ENCODE measurements around the gene ROR2. TPM values are rescaled to one million over a fixed set of nuclear protein-coding genes. Genes with fewer than 3 reads are reported as not detected.

ROR2 gene
- total and polyA plus RNA-seq, 2 donors (not counting 3 experiments of a cell fraction or from before 2014, with no cell fraction given) = not detected

DNA sequence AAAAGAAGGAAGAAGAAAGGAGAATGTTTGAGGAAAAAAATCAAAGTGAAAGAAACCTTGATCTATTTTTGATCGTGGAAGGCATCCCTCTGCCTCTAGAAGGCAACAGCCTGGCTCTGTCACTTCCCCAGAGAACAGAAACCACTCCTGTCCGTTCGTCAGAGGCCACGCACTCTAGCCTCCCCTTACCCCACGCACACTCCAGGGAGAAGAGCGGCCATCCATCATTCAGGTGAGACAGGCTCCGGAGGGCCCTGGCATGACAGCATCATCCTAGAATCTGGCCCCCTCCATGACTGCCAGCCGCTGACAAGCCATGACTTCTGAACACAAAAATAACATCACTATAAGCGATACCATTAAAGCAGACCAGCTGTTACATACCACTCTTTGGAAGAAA, 135.8 kb downstream of the ROR2 start:
- dilution Hi-C loops (cut with MboI; ENCODE audit: extremely low pct_ligation_motif_present, low sequenced_read_pairs) (no loop called here), intact Hi-C loops (cut with micrococcal nuclease) (no loop called here)
- H3K27me3 ChIP-seq (ENCODE audit: control insufficient read depth in 2 of 2, insufficient read depth in 2 of 2, low read length in 2 of 2) = no peaks in the 10 kb centered on the region
- H3K9ac ChIP-seq (replicated peaks; ENCODE audit: extremely low read depth, insufficient read depth, low read length) = no peak overlapping the region
- H2AFZ ChIP-seq (ENCODE audit: low read depth, low read length) = no peak overlapping the region
- H3K9me3 ChIP-seq (replicated peaks; ENCODE audit: control insufficient read depth, insufficient read depth, low read length) = no peaks in the 10 kb centered on the region
- DNase-seq (ENCODE audit: low read depth, low spot score) = no peak
- no peaks in the 10 kb centered on the region for H3K4me1 ChIP-seq (ENCODE audit: control insufficient read depth, extremely low read depth, insufficient read depth, low read length)
- TF ChIP-seq MYC (IDR thresholded peaks at IDR 0.05; ENCODE audit: low read depth, low read length) (no peak), POLR2AphosphoS5 (IDR thresholded peaks at IDR 0.05; ENCODE audit: insufficient read depth, low read depth, low read length) (no peak)
- POLR2A ChIA-PET = no interaction called here
- H4K20me1 ChIP-seq (replicated peaks; ENCODE audit: control insufficient read depth, extremely low read depth, insufficient read depth, low read length) = no peaks in the 10 kb centered on the region
- FAIRE-seq = no peak
- H3K4me3 ChIP-seq (replicated peaks in 1 of 3; ENCODE audit: insufficient read depth in 1 of 3, low read depth in 1 of 3, low read length in 3 of 3) = no peak overlapping the region
- no peak overlapping the region for H3K27ac ChIP-seq (ENCODE audit: insufficient read depth, low read depth, low read length)
- CTCF ChIA-PET = no interaction called here
- no peaks in the 10 kb centered on the region for H3K9me1 ChIP-seq (replicated peaks; ENCODE audit: control insufficient read depth, extremely low read depth, insufficient read depth, low read length)
- no peaks in the 10 kb centered on the region for H3K79me2 ChIP-seq (ENCODE audit: control insufficient read depth, insufficient read depth, low read length)
- H3K36me3 ChIP-seq (ENCODE audit: control insufficient read depth in 2 of 2, extremely low read depth in 1 of 2, insufficient read depth in 2 of 2, low read length in 2 of 2) = no peaks in the 10 kb centered on the region
- H3K4me2 ChIP-seq (ENCODE audit: insufficient read depth, low read length) = no peak overlapping the region
- no TSS peak for BruUV-seq (replicated peaks)

DNA sequence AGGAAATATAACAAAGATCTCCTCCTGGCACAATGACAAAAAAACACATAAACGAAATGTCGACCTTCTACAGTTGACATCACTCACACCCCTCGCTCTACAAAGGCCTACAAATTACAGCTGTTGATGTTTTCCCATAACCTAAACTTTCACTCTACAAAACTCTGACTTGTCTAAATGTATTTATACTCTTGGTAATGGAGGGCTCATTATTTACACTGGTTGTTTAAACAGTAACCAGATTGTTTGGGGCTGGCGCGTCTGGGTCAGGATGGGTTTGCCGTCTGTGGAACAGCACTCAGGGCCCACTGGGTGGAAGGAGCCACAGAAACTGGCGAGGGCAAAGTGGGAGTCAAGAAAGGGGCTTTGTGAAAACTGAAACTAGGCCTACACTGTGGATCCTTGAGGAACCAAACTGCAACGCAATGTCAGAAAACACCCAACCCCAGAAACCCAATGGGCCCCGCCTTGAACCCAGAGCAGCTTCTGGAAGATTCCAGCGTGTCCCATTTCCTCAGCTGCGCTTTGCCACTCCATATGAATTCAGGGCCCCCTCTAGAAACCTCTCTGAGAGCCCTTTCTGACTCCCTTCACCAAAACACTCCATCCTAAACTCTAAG, 136.7 kb downstream of the ROR2 start:
- dilution Hi-C loops (cut with MboI; ENCODE audit: extremely low pct_ligation_motif_present, low sequenced_read_pairs) = no loop called here
- ChIA-PET CTCF (no interaction called here), POLR2A (no interaction called here)
- Histone ChIP-seq H2AFZ (ENCODE audit: low read depth, low read length) (no peak overlapping the region), H4K20me1 (replicated peaks; ENCODE audit: control insufficient read depth, extremely low read depth, insufficient read depth, low read length) (no peaks in the 10 kb centered on the region), H3K9me1 (replicated peaks; ENCODE audit: control insufficient read depth, extremely low read depth, insufficient read depth, low read length) (no peaks in the 10 kb centered on the region), H3K9me3 (replicated peaks; ENCODE audit: control insufficient read depth, insufficient read depth, low read length) (no peaks in the 10 kb centered on the region), H3K27me3 (ENCODE audit: control insufficient read depth in 2 of 2, insufficient read depth in 2 of 2, low read length in 2 of 2) (no peaks in the 10 kb centered on the region), H3K4me1 (ENCODE audit: control insufficient read depth, extremely low read depth, insufficient read depth, low read length) (no peaks in the 10 kb centered on the region), H3K27ac (ENCODE audit: insufficient read depth, low read depth, low read length) (no peak overlapping the region), H3K4me3 (replicated peaks in 1 of 3; ENCODE audit: insufficient read depth in 1 of 3, low read depth in 1 of 3, low read length in 3 of 3) (no peak overlapping the region), H3K36me3 (ENCODE audit: control insufficient read depth in 2 of 2, extremely low read depth in 1 of 2, insufficient read depth in 2 of 2, low read length in 2 of 2) (no peaks in the 10 kb centered on the region), H3K79me2 (ENCODE audit: control insufficient read depth, insufficient read depth, low read length) (no peaks in the 10 kb centered on the region), H3K4me2 (ENCODE audit: insufficient read depth, low read length) (no peak overlapping the region), H3K9ac (replicated peaks; ENCODE audit: extremely low read depth, insufficient read depth, low read length) (no peak overlapping the region)
- FAIRE-seq (no peak), DNase-seq (ENCODE audit: low read depth, low spot score) (no peak)
- TF ChIP-seq POLR2A (IDR thresholded peaks at IDR 0.05; ENCODE audit: low read depth, low read length) (no peak), MYC (IDR thresholded peaks at IDR 0.05; ENCODE audit: low read depth, low read length) (no peak), JUN (IDR thresholded peaks at IDR 0.05; ENCODE audit: borderline replicate concordance, insufficient read depth, insufficient read length, low read depth) (no peak), FOS (IDR thresholded peaks at IDR 0.05; ENCODE audit: borderline replicate concordance, insufficient read depth, low read length) (no peak), EZH2 (IDR thresholded peaks at IDR 0.05; ENCODE audit: borderline replicate concordance, low read depth, low read length, severe bottlenecking) (no peak), POLR2AphosphoS5 (IDR thresholded peaks at IDR 0.05; ENCODE audit: insufficient read depth, low read depth, low read length) (no peak), GATA2 (IDR thresholded peaks at IDR 0.05; ENCODE audit: insufficient read depth, insufficient read length, low read depth, low read length) (no peak)
- TF ChIP-seq, protein P1, sequence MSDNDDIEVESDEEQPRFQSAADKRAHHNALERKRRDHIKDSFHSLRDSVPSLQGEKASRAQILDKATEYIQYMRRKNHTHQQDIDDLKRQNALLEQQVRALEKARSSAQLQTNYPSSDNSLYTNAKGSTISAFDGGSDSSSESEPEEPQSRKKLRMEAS (IDR thresholded peaks at IDR 0.05; ENCODE audit: insufficient read depth, insufficient read length) = no peak
- TF ChIP-seq, protein P2, sequence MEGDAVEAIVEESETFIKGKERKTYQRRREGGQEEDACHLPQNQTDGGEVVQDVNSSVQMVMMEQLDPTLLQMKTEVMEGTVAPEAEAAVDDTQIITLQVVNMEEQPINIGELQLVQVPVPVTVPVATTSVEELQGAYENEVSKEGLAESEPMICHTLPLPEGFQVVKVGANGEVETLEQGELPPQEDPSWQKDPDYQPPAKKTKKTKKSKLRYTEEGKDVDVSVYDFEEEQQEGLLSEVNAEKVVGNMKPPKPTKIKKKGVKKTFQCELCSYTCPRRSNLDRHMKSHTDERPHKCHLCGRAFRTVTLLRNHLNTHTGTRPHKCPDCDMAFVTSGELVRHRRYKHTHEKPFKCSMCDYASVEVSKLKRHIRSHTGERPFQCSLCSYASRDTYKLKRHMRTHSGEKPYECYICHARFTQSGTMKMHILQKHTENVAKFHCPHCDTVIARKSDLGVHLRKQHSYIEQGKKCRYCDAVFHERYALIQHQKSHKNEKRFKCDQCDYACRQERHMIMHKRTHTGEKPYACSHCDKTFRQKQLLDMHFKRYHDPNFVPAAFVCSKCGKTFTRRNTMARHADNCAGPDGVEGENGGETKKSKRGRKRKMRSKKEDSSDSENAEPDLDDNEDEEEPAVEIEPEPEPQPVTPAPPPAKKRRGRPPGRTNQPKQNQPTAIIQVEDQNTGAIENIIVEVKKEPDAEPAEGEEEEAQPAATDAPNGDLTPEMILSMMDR (IDR thresholded peaks at IDR 0.05; ENCODE audit: extremely low read depth in 1 of 2, insufficient read depth in 1 of 2, low read depth in 1 of 2, low read length in 2 of 2) = no peak
- BruUV-seq (replicated peaks) = no TSS peak
- intact Hi-C loops (cut with micrococcal nuclease) = no loop called here

All from endothelial cell of umbilical vein (primary cell).